Adrenal gland (tissue), 12 donors: ENCODE data around the gene CCDC38. TPM values are rescaled to one million over a fixed set of nuclear protein-coding genes. Genes with fewer than 3 reads are reported as not detected.

Experiments
- DNase-seq, 7 donors: peaks; one replicate each; pipeline ENCODE4 v3.0.0-alpha.2; 2019 to 2020
- H3K27ac ChIP-seq, 5 donors: fragments of 200-600 bp; sonication (generic) in 4 of 5; 1 replicate in 3 of 5; 2 replicates in 2 of 5; pipeline versions ENCODE4 v1.5.1 to v1.8.0; 2016 to 2020; ENCODE audit warnings: mild to moderate bottlenecking in 1 of 5
- H3K27me3 ChIP-seq: fragments of 200-600 bp; 2 replicates; pipeline ENCODE4 v1.8.0; 2021
- H3K36me3 ChIP-seq, 2 donors: fragments of 200-600 bp; replicated peaks in 1 of 2; 1 replicate in 1 of 2; 2 replicates in 1 of 2; pipeline versions ENCODE4 v1.5.1 to v1.8.0; 2018 to 2022
- H3K4me1 ChIP-seq, 2 donors: fragments of 200-600 bp; replicated peaks in 1 of 2; 1 replicate in 1 of 2; 2 replicates in 1 of 2; pipeline versions ENCODE4 v1.5.1 to v1.8.0; 2018 to 2021
- H3K4me3 ChIP-seq, 4 donors: fragments of 200-600 bp; sonication (generic) in 3 of 4; one replicate each; pipeline ENCODE4 v1.5.1; 2016 to 2018
- H3K9me3 ChIP-seq, 3 donors: fragments of 200-600 bp; sonication (generic) in 1 of 3; replicated peaks in 1 of 3; 1 replicate in 2 of 3; 2 replicates in 1 of 3; pipeline versions ENCODE4 v1.5.1 to v1.8.0; 2016 to 2021
- POLR2A ChIP-seq, 2 donors: fragments of 450-650 bp; IDR thresholded peaks; one replicate each; pipeline ENCODE4 v1.6.1; 2017; ENCODE audit warnings: antibody characterized with exemption in 2 of 2, mild to moderate bottlenecking in 2 of 2, moderate library complexity in 1 of 2
- WGBS, 4 donors: extraction: QIAGEN DNeasy Blood & Tissue Kit in 2 of 4; methylation state at CpG; one replicate each; pipeline versions ENCODE4 v1.1.5 to v1.1.7; 2013 to 2017; 5-methylcytosine and 5-hydroxymethylcytosine counted together
- intact Hi-C, 2 donors: fragments of 100-400 bp; cut with DNase I; formaldehyde crosslinking; loops; one replicate each; pipeline versions ENCODE4 v1.14.1 to v1.15.0; 2022 to 2023
- polyA plus RNA-seq, 3 donors: library from polyadenylated mRNA; stranded (reverse); fragments of 200-250 nt in 2 of 3; fragments of 350-450 nt in 1 of 3; fragmentation: Illumina TruSeq in 1 of 3; extraction: RNeasy Lipid Tissue Mini Kit (QIAGEN cat#74804) in 1 of 3; gene quantifications; one replicate each; pipeline ENCODE4 v1.2.3, GENCODE V29; 2013 to 2014
- total RNA-seq, 9 donors: library from RNA; depleted of rRNA in 4 of 9; stranded (reverse); fragments of >200 nt in 4 of 9; fragments of 120-200 nt in 1 of 9; fragmentation: NEBNext Ultra II Directional in 1 of 9; extraction: Animal tissue kit (Norgen Biotek cat#: 25700) in 1 of 9; gene quantifications; one replicate each; pipeline versions ENCODE4 v1.1.0 to v1.2.4, GENCODE V29; 2013 to 2023
- TF ChIP-seq, protein P1 (sequence below), 6 experiments: fragments of 450-650 bp in 4 of 6; fragments of 200-600 bp in 2 of 6; sonication (generic) in 1 of 6; IDR thresholded peaks; 1 replicate in 5 of 6; 2 replicates in 1 of 6; pipeline versions ENCODE4 v1.5.1 to v1.8.0; 2016 to 2021; ENCODE audit warnings: antibody characterized with exemption in 6 of 6, mild to moderate bottlenecking in 2 of 6, moderate library complexity in 1 of 6
- donor health status: healthy with polysubstance abuse.
- donor health status: Bipolar disorder and iron deficiency.
- donor health status: DM: yes; HTN: yes; CAD: no.
- donor health status: DM: no; HTN: no; CAD: no.
- donor health status: DM: no; HTN: no; CAD: no.
- donor health status: DM: yes; HTN: yes; CAD: no.

The CCDC38 gene
- total and polyA plus RNA-seq, 12 donors: 0.12 to 3.3 (median 0.76) TPM; not detected in 2

DNA sequence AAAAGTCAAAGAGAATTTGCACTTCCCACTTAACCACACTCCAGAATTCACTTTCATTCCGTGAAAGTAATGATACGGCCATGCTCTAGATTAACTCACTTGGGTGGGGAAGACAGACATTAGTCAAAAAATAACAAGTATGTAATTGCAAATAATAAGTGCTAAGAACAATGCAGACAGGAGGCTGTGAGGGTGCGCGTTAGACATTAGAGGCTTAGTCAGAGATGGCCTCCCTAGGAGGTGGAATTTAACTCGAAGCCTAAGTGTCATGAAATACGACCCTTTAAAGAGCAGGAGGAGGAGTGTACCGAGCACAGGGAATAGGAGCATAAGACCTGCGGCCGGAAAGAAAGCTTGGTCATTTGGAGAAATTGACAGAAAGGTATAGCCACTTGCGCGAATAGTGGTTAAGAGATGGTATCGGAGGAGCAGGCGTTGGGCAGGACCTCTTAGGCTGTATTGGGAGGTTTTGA is 83.0 kb downstream of the CCDC38 start:
- intact Hi-C loops: no loop called here

DNA sequence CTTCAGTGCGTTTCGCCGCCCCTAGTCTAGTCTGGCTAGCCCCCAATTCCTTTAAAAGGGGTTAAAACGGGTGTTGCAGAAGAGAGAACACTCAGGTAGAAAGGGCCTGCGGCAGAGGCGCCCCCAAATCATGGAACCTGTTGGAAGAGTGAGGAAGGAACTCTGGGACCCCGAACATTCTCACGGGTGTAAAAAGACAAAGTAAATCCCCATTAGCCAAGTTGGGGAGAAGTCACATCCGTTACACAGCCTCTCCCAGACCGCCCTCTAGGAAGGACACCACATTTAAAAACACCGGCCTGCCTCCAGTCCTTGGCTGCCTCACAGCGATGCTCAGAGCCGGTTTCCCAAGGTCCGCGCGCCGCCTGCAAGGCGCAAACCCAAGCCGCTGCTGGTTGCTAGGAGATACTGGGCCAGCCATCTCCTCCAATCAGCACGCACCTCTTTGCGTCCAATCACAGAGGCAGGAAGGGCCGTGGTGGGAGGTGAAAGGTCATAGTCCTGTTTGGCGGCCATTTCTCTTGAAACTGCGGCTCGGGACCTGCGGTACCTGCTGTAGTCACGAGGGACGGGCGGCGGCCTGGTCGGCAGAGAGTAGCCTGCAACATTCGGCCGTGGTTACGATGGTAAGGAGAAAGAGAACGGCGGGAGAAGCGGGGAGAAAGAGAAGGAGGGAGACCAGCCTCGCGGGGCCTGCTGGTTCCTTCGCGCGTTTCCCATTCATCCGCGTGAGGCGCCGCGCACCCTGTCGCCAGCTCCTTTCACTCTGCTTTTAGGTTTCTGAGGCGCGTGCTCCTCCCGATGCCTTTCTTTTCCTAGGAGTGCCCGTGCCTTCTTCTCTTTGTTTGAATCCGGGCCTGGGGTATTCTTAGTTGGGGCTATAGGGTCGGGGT is 83.7 kb downstream of the CCDC38 start, which contains the start of gene SNRPF:
Gene SNRPF, plus strand, starts transcription at position 502 of the 893 bp plus-strand sequence. Its CDS starts 122 bp downstream, at position 624.
- 0 to 1% (median 1%) methylated on average over 41 to 54 of the region's 54 CpGs for WGBS, 4 donors
- intact Hi-C loops: no loop called here
- peak within 1 kb of the TSS; percentile 35 to 71 (median 51) for H3K4me3 ChIP-seq
- peak within 1 kb of the TSS in 4 of 5 donors; percentile 58 to 85 (median 82) for H3K27ac ChIP-seq
- H3K27me3 ChIP-seq: no peaks in the 10 kb centered on the region
- TF ChIP-seq POLR2A (IDR thresholded peaks at IDR 0.05): peak in 1 of 2 donors; percentile 36
- TF ChIP-seq, protein P1, sequence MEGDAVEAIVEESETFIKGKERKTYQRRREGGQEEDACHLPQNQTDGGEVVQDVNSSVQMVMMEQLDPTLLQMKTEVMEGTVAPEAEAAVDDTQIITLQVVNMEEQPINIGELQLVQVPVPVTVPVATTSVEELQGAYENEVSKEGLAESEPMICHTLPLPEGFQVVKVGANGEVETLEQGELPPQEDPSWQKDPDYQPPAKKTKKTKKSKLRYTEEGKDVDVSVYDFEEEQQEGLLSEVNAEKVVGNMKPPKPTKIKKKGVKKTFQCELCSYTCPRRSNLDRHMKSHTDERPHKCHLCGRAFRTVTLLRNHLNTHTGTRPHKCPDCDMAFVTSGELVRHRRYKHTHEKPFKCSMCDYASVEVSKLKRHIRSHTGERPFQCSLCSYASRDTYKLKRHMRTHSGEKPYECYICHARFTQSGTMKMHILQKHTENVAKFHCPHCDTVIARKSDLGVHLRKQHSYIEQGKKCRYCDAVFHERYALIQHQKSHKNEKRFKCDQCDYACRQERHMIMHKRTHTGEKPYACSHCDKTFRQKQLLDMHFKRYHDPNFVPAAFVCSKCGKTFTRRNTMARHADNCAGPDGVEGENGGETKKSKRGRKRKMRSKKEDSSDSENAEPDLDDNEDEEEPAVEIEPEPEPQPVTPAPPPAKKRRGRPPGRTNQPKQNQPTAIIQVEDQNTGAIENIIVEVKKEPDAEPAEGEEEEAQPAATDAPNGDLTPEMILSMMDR (IDR thresholded peaks at IDR 0.05): peak in 1 of 6 experiments; percentile 13
- peak; percentile 95 to 99 (median 97) for DNase-seq
- H3K36me3 ChIP-seq: peaks cover 0 to 17% of the 10 kb centered on the region in 2 donors
- H3K9me3 ChIP-seq: no peaks in the 10 kb centered on the region
- peaks cover 13 to 19% of the 10 kb centered on the region in 2 donors for H3K4me1 ChIP-seq

More for the DNA sequence above, 83.0 kb downstream of the CCDC38 start:
- H3K9me3 ChIP-seq: no peaks in the 10 kb centered on the region
- H3K36me3 ChIP-seq: peaks cover 0 to 20% of the 10 kb centered on the region in 2 donors
- 0 to 3% (median 1%) methylated on average over 13 of the region's 13 CpGs for WGBS, 4 donors
- DNase-seq: no peak
- TF ChIP-seq POLR2A (IDR thresholded peaks at IDR 0.05): no peak
- TF ChIP-seq, protein P1 (IDR thresholded peaks at IDR 0.05): no peak
- no peaks in the 10 kb centered on the region for H3K27me3 ChIP-seq
- peak overlapping the region; percentile 35 to 71 (median 51) for H3K4me3 ChIP-seq
- peaks cover 13 to 19% of the 10 kb centered on the region in 2 donors for H3K4me1 ChIP-seq
- H3K27ac ChIP-seq: peak overlapping the region in 4 of 5 donors; percentile 58 to 85 (median 82)

DNA sequence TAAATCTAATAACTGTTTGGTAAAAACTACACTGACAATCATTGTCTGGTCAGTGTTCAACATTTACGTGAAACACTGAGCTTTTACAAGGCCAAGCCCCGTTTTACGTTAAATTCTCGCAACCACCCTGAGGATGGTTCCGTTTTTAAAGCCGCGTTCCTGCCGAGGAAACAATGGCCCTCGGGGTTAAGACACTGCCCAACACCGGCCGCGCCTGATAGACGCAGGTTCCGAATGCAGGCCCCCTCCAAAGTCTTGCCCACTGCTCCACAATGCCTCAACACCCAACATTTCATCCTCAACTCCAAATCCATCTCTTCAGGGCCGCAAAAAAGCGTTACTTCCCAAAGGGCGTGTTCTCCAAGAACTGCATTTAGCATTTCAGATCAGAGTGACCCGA is 84.6 kb downstream of the CCDC38 start:
- H3K27me3 ChIP-seq: no peaks in the 10 kb centered on the region
- TF ChIP-seq, protein P1 (IDR thresholded peaks at IDR 0.05): no peak
- no peak for TF ChIP-seq POLR2A (IDR thresholded peaks at IDR 0.05)
- no peaks in the 10 kb centered on the region for H3K9me3 ChIP-seq
- intact Hi-C loops: no loop called here
- WGBS, 4 donors: 54 to 64% (median 58%) methylated on average over 18 of the region's 18 CpGs
- H3K36me3 ChIP-seq: peaks cover 0 to 16% of the 10 kb centered on the region in 2 donors
- peaks cover 13 to 19% of the 10 kb centered on the region in 2 donors for H3K4me1 ChIP-seq
- H3K27ac ChIP-seq: no peak overlapping the region
- H3K4me3 ChIP-seq: peak overlapping the region in 1 of 4 donors; percentile 59
- DNase-seq: no peak

DNA sequence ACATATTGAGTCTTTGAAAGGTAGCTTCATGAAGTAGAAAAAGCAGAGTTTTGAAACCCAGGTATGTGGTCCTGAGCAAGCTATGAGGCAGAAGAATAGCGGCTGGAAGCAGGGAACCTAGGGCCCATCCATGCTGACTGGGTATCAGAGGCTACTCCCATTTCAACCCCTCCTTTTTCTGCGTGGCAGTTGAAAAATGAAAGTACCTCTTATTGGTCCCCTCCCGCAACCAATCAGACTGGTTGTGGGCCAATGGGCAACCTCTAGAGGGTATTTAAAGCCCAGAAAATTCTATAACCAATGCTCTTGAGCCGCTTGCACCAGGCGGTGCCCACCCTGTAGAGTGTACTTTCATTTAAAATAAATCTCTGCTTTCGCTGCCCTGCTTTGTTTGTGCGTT is 85.3 kb downstream of the CCDC38 start:
- Histone ChIP-seq H3K4me1 (peaks cover 13 to 19% of the 10 kb centered on the region in 2 donors), H3K4me3 (no peak overlapping the region), H3K27ac (no peak overlapping the region), H3K9me3 (no peaks in the 10 kb centered on the region), H3K27me3 (no peaks in the 10 kb centered on the region), H3K36me3 (peaks cover 0 to 10% of the 10 kb centered on the region in 2 donors)
- TF ChIP-seq, protein P1 (IDR thresholded peaks at IDR 0.05): no peak
- intact Hi-C loops: no loop called here
- DNase-seq: no peak
- WGBS, 4 donors: 93 to 97% (median 96%) methylated on average over 7 of the region's 7 CpGs
